NCI-H2196 treated with DMSO at 0.1 percent for 48 hours (cell line): Measurements from ENCODE around the gene BRINP2.
"Not testable (repeated sequence)": the region's sequence is repeated elsewhere in the genome, so short reads cannot be mapped to it uniquely, and the experiment has no call there.

Experiments used
- DNase-seq: peaks from one replicate; lab custom pipeline; 2025; ENCODE audit not compliant: unreplicated experiment; lab: John Stamatoyannopoulos, UW

BRINP2 gene

GRCh38 chr1:177309880-177310279 lies 139.1 kb downstream of the BRINP2 start:
- no peak for DNase-seq

DNA sequence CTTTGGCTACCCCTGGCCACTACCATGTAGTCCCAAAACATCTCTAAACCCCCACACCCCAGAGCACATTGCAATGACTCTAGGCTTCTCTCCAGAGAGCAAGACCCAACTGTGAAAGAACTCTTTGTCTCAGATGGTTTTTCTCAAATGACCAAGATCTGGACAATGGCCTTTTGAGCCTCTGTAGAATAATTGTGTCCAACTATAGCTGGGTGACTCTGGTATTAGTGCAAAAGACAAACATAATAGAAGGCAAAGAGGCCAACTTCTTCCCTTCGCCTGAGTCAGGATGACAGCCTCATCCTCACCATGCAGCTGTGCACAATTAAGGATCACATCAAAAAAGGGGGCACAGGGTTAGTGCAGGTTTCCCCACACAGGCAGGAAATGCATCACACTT lies 139.6 kb downstream of the BRINP2 start:
- DNase-seq: no peak

- no peak for DNase-seq
Observed at GRCh38 chr1:177311111-177311510, 140.4 kb downstream of the BRINP2 start.

DNA sequence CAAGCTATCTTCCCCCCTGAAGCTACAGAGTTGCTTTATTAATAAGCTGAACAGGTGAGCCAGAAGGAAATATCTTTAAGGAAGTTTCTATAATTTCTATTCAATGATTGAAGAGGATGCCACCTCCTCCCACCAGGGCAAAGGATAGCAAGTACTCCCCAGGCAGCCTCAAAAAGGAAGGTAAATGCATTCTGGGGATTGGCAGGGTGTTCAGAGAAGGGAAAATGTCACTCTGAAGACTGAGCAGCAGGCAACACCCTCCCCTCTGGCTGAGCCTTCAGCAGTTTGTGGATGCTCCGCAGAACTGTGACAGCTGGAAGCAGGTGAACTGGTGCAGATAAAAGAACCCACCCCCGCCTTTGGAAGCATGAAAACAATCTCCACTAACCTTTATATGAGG lies 140.8 kb downstream of the BRINP2 start:
- DNase-seq: no peak

DNA sequence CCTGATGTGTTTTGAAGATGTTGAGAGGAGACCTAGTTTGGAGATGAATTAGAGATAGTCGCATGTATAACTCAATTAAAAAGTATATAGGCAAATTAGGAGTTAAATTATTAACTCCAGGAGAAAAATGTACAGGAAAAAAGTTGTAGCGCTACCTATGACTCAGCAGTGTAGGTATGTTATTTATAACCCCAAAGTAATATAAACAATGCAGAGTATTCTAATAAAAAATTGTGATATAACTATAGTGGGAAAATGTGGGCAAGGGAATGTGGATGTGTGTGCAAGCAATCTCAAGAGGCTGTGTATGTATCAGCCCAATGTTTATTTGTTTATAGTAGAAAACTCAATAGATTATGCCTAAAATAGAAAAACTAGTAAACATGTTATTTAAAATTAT lies 144.5 kb downstream of the BRINP2 start:
- DNase-seq: no peak

- no peak for DNase-seq
Observed at GRCh38 chr1:177315761-177316160, 145.0 kb downstream of the BRINP2 start.

DNA sequence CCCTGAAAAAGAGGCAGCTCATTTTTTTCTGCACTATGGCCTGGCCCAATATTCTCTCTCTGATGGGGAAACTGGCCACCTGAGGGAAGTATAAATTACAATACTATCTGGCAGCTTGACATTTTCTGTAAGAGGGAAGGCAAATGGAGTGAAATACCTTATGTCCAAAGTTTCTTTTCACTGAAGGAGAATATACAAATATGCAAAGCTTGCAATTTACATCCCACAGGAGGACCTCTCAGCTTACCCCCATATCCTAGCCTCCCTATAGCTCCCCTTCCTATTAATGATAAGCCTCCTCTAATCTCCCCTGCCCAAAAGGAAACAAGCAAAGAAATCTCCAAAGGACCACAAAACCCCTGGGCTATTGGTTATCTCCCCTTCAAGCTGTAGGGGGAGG lies 150.7 kb downstream of the BRINP2 start:
- not testable (repeated sequence) for DNase-seq

- no peak for DNase-seq
Observed at GRCh38 chr1:177328251-177328650, 157.5 kb downstream of the BRINP2 start.

GRCh38 chr1:177329871-177330270 lies 159.1 kb downstream of the BRINP2 start:
- no peak for DNase-seq
